Left lung (tissue), 10 donors: ENCODE results near the gene ZNF57. TPM values are rescaled to one million over a fixed set of nuclear protein-coding genes. Genes with fewer than 3 reads are reported as not detected.
A peak's percentile ranks its signal among the peaks of the same experiment; 100 is the strongest.

ENCODE experiments used
- ATAC-seq: fragments of 200-7000 bp; cut with Tn5 transposase; one replicate; pipeline ENCODE4 v1.9.1; 2020; ENCODE audit warnings: moderate library complexity
- DNase-seq, 4 donors: peaks; one replicate each; pipeline ENCODE4 v3.0.0-alpha.2; 2013 to 2020
- H3K27ac ChIP-seq, 2 donors: fragments of 200-600 bp; sonication (generic) in 1 of 2; one replicate each; pipeline versions ENCODE4 v1.5.0 to v1.8.0; 2020 to 2021
- H3K27me3 ChIP-seq, 2 donors: fragments of 200-600 bp; sonication (generic) in 1 of 2; one replicate each; pipeline versions ENCODE4 v1.5.0 to v1.8.0; 2020 to 2021
- H3K36me3 ChIP-seq, 2 donors: fragments of 200-600 bp; sonication (generic) in 1 of 2; one replicate each; pipeline versions ENCODE4 v1.5.0 to v1.8.0; 2020 to 2021
- H3K4me1 ChIP-seq, 2 donors: fragments of 200-600 bp; one replicate each; pipeline ENCODE4 v1.8.0; 2021
- H3K4me3 ChIP-seq, 2 donors: fragments of 200-600 bp; sonication (generic) in 1 of 2; one replicate each; pipeline versions ENCODE4 v1.5.0 to v1.8.0; 2020 to 2021; ENCODE audit warnings: mild to moderate bottlenecking in 1 of 2
- H3K9me3 ChIP-seq, 2 donors: fragments of 200-600 bp; sonication (generic) in 1 of 2; one replicate each; pipeline versions ENCODE4 v1.5.0 to v1.8.0; 2020 to 2021
- CTCF ChIP-seq, 2 donors: fragments of 200-600 bp; sonication (generic) in 1 of 2; IDR thresholded peaks; one replicate each; pipeline versions ENCODE4 v1.5.0 to v1.8.0; 2021; ENCODE audit warnings: antibody characterized with exemption in 2 of 2
- intact Hi-C, 2 donors: fragments of 100-400 bp; cut with DNase I; formaldehyde crosslinking; loops; one replicate each; pipeline versions ENCODE4 v1.11.2 to v1.14.2; 2022
- polyA plus RNA-seq, 6 donors: library from polyadenylated mRNA; unstranded; fragments of 120-200 nt; gene quantifications; one replicate each; pipeline ENCODE4 v1.2.1, GENCODE V29; 2013; ENCODE audit not compliant: insufficient read length in 6 of 6
- total RNA-seq, 2 donors: library from RNA; stranded (reverse); fragmentation: NEBNext Ultra II Directional; extraction: Animal tissue kit (Norgen Biotek cat#: 25700); gene quantifications; one replicate each; pipeline ENCODE4 v1.2.1, GENCODE V29; 2021
- donor health status: DM: no; HTN: yes; CAD: no.
- donor health status: DM: no; HTN: no; CAD: no.

ZNF57 gene
- total and polyA plus RNA-seq, 8 donors = 5.7 to 7.9 (median 7.0) TPM

DNA sequence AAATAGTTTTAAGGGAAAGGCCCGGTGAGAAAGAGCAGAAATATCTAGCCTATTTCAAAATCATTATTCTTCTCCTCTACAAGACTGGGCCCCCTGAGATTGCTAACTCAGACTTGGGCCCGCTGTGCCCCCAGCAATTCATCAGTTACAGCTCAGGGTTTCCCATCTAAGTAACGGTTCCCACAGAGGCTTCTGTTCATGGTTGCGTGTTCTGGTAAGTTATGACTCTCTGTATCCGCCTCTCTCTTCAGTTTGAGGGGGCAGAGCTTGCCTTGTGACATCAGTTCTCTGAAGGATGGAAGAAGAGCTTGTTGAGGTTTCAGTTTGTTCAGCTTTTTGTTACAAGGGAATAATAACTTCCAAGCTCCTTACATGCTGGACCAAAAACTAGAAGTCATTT lies 11.6 kb downstream of the ZNF57 start:
- peaks cover 2 to 37% of the 10 kb centered on the region in 2 donors for H3K36me3 ChIP-seq
- H3K4me1 ChIP-seq = no peaks in the 10 kb centered on the region
- no peak for TF ChIP-seq CTCF (IDR thresholded peaks at IDR 0.05)
- ATAC-seq (no peak), DNase-seq (no peak)
- H3K4me3 ChIP-seq = no peak overlapping the region
- no peaks in the 10 kb centered on the region for H3K27me3 ChIP-seq
- H3K27ac ChIP-seq = no peak overlapping the region
- H3K9me3 ChIP-seq = peaks cover 0 to 19% of the 10 kb centered on the region in 2 donors
- intact Hi-C loops = no loop called here

GRCh38 chr19:2917275-2918184 lies 16.8 kb downstream of the ZNF57 start:
- Histone ChIP-seq H3K4me1 (no peaks in the 10 kb centered on the region), H3K27me3 (no peaks in the 10 kb centered on the region), H3K36me3 (peaks cover 5 to 57% of the 10 kb centered on the region in 2 donors), H3K27ac (no peak overlapping the region), H3K9me3 (peaks cover 0 to 38% of the 10 kb centered on the region in 2 donors), H3K4me3 (no peak overlapping the region)
- ATAC-seq = no peak
- intact Hi-C loops = no loop called here
- TF ChIP-seq CTCF (IDR thresholded peaks at IDR 0.05) = no peak
- DNase-seq = no peak

DNA sequence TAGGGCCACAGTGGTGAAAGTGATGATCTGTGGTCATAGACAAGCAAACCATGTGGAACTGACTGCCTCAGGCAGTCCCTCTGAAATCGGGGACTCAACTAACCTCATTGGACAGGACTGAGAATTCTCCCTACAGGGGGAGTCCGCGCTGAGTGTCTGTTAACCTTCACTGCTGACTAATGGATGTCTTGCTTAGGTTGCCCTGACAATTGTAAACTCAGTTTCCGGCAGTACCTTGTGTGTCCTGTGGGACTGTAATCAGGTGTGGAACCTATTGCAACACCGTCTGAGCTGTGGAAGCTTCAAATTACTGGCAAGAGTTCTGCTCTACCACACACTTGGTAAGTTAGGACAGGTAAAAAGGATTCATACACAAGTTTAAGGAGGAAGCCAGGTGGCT lies 22.3 kb downstream of the ZNF57 start:
- ATAC-seq (peak; percentile 81), DNase-seq (no peak)
- H3K27ac ChIP-seq = no peak overlapping the region
- intact Hi-C loops = no loop called here
- H3K27me3 ChIP-seq = no peaks in the 10 kb centered on the region
- H3K36me3 ChIP-seq = peaks cover 0 to 27% of the 10 kb centered on the region in 2 donors
- H3K4me3 ChIP-seq = no peak overlapping the region
- H3K4me1 ChIP-seq = no peaks in the 10 kb centered on the region
- peaks cover 0 to 17% of the 10 kb centered on the region in 2 donors for H3K9me3 ChIP-seq
- no peak for TF ChIP-seq CTCF (IDR thresholded peaks at IDR 0.05)

- H3K27me3 ChIP-seq = no peaks in the 10 kb centered on the region
- TF ChIP-seq CTCF (IDR thresholded peaks at IDR 0.05) = no peak
- DNase-seq (no peak), ATAC-seq (peak; percentile 37)
- intact Hi-C loops = no loop called here
- H3K4me3 ChIP-seq = no peak overlapping the region
- H3K36me3 ChIP-seq = peaks cover 0 to 21% of the 10 kb centered on the region in 2 donors
- no peak overlapping the region for H3K27ac ChIP-seq
- H3K9me3 ChIP-seq = peaks cover 0 to 12% of the 10 kb centered on the region in 2 donors
- H3K4me1 ChIP-seq = no peaks in the 10 kb centered on the region
Observed at GRCh38 chr19:2923510-2923909, 22.8 kb downstream of the ZNF57 start.

DNA sequence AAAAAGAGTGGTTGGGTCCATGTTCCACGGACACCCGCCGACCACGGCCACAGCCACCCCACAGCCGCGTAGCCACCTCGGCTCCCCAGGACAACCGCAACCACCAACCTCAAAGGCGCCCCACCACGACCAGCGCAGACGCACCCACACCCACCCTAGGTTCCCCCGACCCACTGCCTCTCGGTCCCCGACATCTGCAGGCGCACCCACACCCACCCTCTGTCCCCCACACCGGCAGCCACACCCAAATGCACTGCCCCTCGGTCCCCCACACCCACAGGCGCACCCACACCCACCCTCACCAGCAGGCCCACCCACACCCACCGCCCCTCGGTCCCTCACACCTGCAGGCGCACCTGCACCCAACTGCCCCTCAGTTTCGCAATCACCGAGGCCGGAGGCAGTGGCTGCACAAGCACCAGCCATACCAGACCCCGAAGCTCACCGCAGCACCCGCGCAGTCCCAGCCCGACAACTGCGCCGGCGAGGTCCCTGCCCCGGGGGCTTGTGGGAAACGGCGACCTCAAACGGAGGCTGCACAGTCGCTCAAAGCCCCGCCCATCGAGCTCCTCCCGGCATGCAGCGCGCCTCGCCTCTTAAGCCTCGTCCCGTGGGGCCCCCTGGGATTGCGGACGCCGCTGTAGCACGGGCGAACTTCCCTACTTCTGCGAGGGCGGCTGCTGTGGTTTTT lies 25.8 kb downstream of the ZNF57 start:
- H3K4me1 ChIP-seq = no peaks in the 10 kb centered on the region
- H3K4me3 ChIP-seq = no peak overlapping the region
- H3K27ac ChIP-seq = no peak overlapping the region
- intact Hi-C loops = no loop called here
- peaks cover 0 to 18% of the 10 kb centered on the region in 2 donors for H3K9me3 ChIP-seq
- no peak for DNase-seq
- ATAC-seq = no peak
- no peaks in the 10 kb centered on the region for H3K27me3 ChIP-seq
- peaks cover 0 to 15% of the 10 kb centered on the region in 2 donors for H3K36me3 ChIP-seq
- TF ChIP-seq CTCF (IDR thresholded peaks at IDR 0.05) = no peak
